HG02623 (cell line): ENCODE data around the gene CAMK2B.

Source experiments
- ATAC-seq: cut with Tn5 transposase; IDR thresholded peaks from one replicate; pipeline ENCODE4 v1.9.1; 2021; ENCODE audit warnings: moderate library complexity; ENCODE audit not compliant: unreplicated experiment

CAMK2B gene

DNA sequence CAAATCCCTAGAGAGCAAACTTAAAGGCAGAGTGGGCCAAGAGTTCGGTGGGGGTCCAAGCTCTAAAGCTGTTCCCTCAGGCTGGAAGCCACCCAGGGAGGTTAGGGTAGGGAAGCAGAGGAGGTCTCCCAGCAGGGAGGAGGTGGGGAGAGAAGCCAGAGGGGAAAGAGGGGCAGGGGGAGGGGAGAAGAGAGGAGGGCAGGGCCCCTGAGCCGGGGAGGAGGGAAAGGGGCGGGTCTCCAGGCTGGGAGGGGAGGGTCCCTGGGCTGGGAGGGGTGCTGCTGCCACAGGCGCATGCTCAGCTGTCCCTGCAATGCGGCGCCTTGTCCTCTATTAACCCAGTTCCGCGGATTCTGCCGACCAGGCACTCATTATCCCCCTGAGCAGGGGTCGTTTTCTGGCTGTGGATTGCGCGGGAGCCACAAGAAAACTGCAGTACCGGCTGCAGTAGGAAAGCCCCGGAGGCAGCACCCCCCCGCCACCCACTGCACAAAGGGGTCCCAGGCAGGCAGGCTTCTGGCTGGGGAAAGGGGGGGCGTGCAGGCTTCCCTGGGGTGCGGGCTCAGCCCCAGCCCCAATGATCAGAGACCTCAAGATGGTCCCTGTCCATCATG lies 49.3 kb downstream of the CAMK2B start:
- ATAC-seq: no peak

DNA sequence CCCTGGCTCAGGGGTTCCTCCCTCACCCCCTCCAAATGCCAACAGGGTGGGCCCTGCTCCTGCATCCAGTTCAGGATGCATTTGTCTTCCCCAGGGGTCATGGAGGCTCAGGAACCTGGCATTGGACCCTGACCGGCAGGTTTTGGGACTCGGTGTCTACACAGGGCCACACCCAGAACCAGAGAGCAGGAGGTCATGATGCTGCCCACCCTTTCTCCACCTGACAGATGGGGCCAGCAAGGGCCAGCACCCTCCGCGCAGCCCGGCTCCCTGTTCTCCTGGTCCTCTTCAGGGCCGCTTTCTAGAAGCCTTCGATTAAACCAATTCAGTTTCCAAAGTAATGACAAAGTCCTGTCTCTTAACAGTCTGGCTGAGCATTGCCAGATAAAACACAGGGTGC lies 50.2 kb downstream of the CAMK2B start:
- ATAC-seq: no peak

DNA sequence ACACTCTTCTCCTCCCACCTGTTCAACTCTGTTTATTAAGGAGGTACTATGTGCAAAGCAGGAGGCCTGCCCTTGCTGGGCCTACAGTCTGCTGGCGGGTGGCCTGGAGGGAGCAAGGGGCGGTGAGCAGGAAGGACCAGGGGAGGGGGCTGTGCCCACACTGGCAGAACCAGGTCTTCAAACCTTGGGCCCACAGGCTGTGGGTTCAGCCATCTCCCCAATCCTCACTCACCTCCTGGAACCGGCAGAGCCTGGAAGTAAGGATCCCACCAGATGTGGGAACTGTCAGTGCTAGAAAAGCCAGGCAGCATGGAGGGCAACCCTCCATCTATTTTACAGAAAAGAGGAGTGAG lies 50.8 kb downstream of the CAMK2B start:
- ATAC-seq: no peak

- no peak for ATAC-seq
These were observed 51.4 kb downstream of the CAMK2B start for GRCh38 chr7:44273681-44274622.

- no peak for ATAC-seq
These were observed 52.4 kb downstream of the CAMK2B start for GRCh38 chr7:44272981-44273380.

DNA sequence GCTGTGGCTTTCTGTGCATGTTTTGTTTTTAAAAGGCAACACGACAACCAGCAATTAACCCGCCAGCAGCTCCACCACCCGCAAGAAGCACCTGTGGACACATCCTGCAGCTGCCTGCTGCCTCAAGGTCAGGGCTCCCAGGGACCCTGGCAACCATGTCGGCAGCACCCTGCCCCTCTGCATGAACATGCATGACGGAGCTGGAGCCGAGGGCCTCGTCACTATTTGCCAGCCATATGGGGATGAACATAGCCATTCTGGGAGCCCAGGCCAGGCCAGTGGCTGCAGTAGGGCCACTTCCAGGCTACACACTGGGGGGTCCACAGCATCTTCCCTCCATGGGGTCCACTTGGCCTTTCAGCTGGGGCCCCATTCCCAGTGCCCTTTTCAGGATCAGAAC lies 52.9 kb downstream of the CAMK2B start:
- ATAC-seq: no peak

DNA sequence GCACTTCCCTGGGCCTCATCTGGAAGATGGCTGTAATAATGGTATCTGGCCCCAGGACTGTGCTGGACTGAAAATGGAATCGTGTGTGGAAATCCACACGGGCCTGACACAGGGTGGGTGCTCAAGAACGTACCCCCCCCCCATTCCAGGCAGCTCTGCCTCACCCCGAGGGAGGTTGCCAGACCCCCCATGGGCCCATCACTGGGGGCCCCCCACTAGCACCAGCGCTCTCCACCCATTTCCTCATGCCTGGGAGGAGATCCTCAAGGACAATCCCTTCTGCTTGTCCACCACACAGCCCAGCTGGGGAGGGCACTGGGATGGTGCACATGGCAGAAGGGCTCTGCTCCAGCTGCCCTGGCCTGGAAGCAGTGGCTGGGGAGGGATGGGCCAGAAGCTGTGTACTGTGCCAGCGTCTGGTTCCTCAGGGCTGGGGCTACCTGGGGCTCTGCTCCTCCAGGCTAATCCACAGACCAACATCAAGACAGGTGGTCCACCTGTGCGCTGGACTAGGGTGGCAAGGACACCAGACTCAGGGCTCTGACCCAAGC lies 55.4 kb downstream of the CAMK2B start:
- ATAC-seq: no peak

GRCh38 chr7:44269417-44269816 lies 56.0 kb downstream of the CAMK2B start:
- no peak for ATAC-seq

- ATAC-seq: no peak
These were observed 56.7 kb downstream of the CAMK2B start for GRCh38 chr7:44268671-44269070.

DNA sequence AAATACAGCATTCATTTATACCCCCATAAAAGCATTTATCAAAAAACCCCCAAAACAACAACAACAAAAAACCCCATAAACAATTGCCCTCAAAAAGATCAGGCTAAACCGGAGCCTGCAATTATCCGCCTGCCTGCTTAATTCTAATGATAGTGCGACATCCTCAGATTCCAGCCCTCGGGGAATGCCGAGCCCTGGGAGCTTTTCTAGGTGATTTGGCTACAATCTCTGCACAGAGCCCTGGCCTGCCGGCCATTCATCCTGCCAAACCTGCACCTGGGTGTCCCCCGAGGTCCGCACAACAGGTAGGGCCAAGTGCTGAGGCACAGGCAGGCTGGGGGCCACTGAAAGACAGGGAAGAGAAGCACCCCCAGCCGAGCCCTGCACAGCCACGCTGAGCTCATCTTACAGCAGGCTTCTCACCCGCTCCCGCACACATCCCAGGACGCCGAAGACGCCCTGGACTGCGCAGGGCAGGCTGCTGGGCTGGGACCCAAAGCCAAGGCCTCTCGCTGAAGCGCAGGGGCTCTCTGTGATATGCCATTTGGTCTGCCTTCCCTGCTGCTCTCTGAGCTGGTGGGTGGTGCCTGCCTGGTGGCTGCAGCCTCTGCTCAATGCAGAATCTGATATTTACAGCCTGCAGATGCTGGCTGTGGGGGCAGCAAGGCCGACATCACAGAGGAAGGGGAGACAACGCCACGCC lies 57.5 kb downstream of the CAMK2B start:
- no peak for ATAC-seq

DNA sequence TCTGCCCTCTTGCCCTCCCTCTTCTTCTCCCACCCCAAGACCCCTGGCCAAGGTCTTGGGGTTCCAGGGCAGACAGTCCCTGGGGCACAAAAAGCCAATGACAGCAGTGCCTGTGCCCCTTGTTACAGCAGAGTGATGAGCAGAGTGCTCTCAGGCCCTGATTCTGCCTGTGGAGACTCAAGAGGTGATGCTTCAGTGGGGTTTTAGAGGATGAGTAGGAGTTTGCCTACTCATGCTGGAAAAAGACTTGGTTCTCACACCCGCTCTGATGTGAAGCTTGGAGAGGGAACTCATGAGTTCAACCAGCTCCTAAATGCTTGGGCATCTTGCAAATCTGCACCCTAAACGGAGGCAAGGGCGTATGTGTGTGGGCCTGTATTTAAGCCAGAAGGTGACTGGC lies 58.2 kb downstream of the CAMK2B start:
- no peak for ATAC-seq

GRCh38 chr7:44266526-44266925 lies 58.9 kb downstream of the CAMK2B start:
- ATAC-seq: no peak

DNA sequence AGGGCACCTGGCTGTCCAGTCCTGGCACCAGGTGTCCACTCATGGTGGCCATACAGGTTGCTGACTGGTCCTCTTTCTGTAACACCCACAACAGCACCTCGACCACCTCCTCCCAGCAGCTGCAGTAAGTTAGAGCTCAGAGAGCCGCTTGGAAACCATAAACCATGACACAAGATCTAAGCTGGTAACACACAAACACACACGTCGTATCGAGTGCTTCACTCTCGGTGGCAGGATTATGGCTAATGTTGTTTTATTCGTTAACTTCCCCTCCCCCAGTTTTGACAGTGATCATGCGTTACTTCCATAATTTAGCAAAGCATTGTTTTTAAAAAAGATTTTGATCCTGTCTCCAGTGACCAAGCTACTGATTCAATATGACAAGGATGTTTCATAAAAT lies 59.7 kb downstream of the CAMK2B start:
- ATAC-seq: no peak

DNA sequence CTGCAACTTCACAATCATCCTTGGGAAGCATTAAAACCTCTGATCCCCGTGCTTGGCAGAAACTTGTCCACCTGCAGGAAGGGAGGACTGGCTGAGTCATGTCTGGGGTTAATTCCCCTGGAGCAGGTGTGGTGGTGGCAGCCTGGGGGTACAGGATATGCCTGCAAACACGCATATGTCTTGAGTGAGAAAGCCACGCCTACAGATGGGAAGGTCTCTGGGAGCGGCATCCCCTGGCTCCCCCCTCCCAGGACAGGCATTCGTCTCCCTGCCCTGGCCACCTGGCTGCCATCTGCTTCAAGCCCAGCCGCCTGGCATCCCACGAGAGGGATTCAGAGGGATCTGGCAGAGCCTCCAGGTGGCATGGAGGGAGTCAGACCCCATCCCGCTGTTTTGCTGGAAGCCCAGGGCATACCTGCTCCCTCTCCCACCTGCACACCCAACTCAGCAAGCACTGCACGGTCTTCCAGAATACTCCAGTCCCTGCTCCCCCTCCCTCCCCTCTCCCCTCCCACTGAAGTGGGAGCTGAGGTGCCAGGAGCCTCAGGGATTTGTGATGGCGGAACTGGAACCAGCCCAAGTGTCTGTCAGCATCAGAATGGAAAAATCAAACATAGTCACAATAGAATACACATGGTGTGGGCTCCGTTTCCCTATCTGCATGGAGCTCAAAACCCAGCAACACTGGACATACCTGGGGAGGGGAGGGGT lies 61.0 kb downstream of the CAMK2B start:
- no peak for ATAC-seq

- no peak for ATAC-seq
These were observed 61.9 kb downstream of the CAMK2B start for GRCh38 chr7:44263326-44264082.

GRCh38 chr7:44262031-44262430 lies 63.4 kb downstream of the CAMK2B start:
- ATAC-seq: no peak

DNA sequence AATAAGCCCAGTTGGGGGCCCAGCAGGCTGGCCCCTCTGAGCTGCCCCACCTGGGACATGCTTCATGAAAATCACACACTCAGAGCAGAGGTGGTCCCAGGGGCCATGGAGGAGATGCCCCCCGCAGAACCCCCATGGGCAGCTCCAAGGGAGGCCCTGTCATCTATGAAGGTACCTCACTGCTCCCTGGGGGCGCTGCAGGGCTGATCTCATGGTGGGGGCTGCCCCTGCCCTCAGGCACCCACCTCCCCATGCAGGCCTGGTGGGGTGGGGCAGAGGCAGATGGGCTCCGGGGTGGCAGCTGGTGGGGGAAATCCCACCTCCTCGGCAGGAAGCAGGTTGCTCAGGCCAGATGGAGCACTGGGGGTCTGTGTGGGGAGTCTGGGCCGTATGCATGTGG lies 64.2 kb downstream of the CAMK2B start:
- no peak for ATAC-seq

- ATAC-seq: no peak
These were observed 65.6 kb downstream of the CAMK2B start for GRCh38 chr7:44259547-44260457.

GRCh38 chr7:44258865-44259546 lies 66.4 kb downstream of the CAMK2B start:
- ATAC-seq: no peak
